Uterus (tissue), 2 donors: ENCODE data around the gene FMO4.

Experiments used
- POLR2A ChIP-seq, 2 donors: fragments of 450-650 bp; IDR thresholded peaks; one replicate each; pipeline ENCODE4 v1.6.1; 2016; ENCODE audit warnings: antibody characterized with exemption in 2 of 2, mild to moderate bottlenecking in 1 of 2, moderate library complexity in 1 of 2
- TF ChIP-seq, protein P1 (sequence below), 4 experiments: fragments of 200-600 bp in 2 of 4; fragments of 450-650 bp in 2 of 4; sonication (generic) in 2 of 4; IDR thresholded peaks; one replicate each; pipeline ENCODE4 v1.5.1; 2016 to 2019; ENCODE audit warnings: antibody characterized with exemption in 4 of 4, mild to moderate bottlenecking in 2 of 4, moderate library complexity in 1 of 4

- TF ChIP-seq, protein P1, sequence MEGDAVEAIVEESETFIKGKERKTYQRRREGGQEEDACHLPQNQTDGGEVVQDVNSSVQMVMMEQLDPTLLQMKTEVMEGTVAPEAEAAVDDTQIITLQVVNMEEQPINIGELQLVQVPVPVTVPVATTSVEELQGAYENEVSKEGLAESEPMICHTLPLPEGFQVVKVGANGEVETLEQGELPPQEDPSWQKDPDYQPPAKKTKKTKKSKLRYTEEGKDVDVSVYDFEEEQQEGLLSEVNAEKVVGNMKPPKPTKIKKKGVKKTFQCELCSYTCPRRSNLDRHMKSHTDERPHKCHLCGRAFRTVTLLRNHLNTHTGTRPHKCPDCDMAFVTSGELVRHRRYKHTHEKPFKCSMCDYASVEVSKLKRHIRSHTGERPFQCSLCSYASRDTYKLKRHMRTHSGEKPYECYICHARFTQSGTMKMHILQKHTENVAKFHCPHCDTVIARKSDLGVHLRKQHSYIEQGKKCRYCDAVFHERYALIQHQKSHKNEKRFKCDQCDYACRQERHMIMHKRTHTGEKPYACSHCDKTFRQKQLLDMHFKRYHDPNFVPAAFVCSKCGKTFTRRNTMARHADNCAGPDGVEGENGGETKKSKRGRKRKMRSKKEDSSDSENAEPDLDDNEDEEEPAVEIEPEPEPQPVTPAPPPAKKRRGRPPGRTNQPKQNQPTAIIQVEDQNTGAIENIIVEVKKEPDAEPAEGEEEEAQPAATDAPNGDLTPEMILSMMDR (IDR thresholded peaks at IDR 0.05), result no peak
- TF ChIP-seq POLR2A (IDR thresholded peaks at IDR 0.05), result no peak
These were observed 43.2 kb upstream of the FMO4 start for GRCh38 chr1:171270806-171271205.
